Epidermal melanocyte (primary cell): ENCODE results near the gene ADK.
A peak's percentile ranks its signal among the peaks of the same experiment; 100 is the strongest.

Experiments
- DNase-seq: peaks from one replicate; pipeline ENCODE4 v3.0.0; 2011; ENCODE audit warnings: low spot score; ENCODE audit not compliant: insufficient read length

ADK gene

DNA sequence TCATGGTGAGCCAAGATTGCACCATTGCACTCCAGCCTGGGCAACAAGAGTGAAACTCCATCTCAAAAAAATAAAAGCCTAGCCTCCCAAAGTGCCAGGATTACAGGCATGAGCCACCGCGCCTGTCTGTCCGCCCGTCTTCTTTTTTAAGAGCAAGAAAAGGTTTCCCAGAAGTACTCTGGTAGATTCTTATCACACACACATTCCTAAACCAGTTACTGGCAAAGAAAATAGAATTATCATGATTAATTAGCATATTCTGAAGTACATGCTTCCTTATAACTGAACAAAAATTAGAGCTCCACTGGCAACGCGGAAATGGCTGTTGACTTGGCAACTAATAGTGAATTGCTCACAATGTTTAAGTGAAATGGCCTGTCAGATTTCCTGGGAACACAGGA, 87.0 kb downstream of the ADK start:
- no peak for DNase-seq

DNA sequence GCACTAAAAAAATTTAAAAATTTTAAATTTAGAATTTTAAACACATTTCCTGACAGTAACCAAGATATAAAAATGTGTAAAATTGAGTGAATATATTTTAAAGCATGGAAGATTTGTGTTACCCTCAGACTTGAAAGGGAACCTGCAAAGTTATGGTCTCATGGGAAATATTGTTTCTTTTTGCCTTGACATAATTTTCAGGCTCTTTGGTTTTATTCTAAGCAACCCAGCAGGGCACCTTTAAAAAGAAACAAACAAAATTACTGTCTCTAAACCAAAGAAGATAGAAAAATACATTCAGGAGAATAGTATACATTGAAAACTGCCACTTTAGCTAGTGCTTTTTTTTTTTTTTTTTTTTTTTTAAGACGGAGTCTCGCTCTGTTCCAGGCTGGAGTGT, 87.5 kb downstream of the ADK start:
- no peak for DNase-seq

- no peak for DNase-seq
Measured at GRCh38 chr10:74243067-74243466, 92.0 kb downstream of the ADK start.

DNA sequence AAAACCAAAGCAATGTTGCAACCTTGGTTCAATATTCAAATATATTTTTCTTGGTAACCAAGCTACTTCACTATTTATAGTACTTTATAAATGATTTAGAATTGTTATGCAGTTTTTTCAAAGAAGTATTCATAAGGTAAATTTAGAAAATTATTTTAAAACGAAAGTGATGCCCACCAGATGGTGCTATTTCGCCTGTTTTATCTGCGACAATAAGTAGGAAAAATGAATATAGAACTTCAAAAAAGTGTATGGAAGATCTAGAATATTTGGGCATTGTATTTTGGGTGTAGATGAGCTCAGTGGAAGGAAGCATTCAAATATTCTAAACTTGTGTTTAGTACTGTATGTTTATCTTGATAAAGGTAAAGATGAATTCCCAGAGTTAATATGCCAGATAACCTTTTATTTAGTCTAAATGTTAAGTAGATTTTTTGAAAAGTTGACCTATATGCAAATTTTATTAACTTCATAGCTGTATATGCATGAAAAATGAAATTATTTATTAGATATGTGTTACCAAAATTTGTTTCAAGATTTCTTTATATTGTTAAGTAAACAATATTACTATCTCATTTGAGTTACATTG, 93.2 kb downstream of the ADK start:
- no peak for DNase-seq

GRCh38 chr10:74244807-74245206, 93.8 kb downstream of the ADK start:
- DNase-seq: no peak

- no peak for DNase-seq
Measured at GRCh38 chr10:74246495-74246894, 95.5 kb downstream of the ADK start.

GRCh38 chr10:74249865-74250264, 98.8 kb downstream of the ADK start:
- no peak for DNase-seq

- no peak for DNase-seq
Measured at GRCh38 chr10:74255214-74255613, 104.2 kb downstream of the ADK start.

DNA sequence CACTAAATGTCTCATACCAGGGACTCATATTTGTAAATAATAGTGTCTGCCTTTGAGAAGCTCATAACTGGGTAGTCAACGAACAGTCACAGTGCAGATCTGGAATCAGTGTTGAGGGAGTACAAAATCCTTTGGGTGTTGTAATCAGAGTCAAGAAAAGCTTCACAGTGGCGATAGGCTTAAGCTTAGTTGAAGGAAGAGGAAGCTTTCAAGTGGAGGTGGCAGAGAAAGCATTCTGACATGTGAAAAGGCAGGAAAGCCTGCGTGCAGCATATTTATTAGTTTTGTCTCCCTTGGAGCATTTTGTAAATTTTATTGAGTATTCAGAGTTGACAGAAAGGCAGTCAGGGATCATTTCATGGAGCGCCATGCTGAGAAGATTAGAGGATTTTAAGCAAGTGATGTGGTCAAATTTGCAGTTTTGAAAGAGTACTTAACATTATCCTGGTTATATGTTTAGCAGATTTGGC, 104.9 kb downstream of the ADK start:
- no peak for DNase-seq

- no peak for DNase-seq
Measured at GRCh38 chr10:74262856-74263255, 111.8 kb downstream of the ADK start.

- no peak for DNase-seq
Measured at GRCh38 chr10:74263996-74264395, 113.0 kb downstream of the ADK start.

GRCh38 chr10:74272288-74272687, 121.3 kb downstream of the ADK start:
- DNase-seq: no peak

GRCh38 chr10:74275755-74276290, 124.8 kb downstream of the ADK start:
- no peak for DNase-seq

GRCh38 chr10:74276416-74276815, 125.4 kb downstream of the ADK start:
- DNase-seq: no peak

GRCh38 chr10:74282151-74282847, 131.3 kb downstream of the ADK start:
- peak; percentile 26 for DNase-seq

- no peak for DNase-seq
Measured at GRCh38 chr10:74282848-74283210, 131.8 kb downstream of the ADK start.

GRCh38 chr10:74289188-74289587, 138.2 kb downstream of the ADK start:
- DNase-seq: no peak

DNA sequence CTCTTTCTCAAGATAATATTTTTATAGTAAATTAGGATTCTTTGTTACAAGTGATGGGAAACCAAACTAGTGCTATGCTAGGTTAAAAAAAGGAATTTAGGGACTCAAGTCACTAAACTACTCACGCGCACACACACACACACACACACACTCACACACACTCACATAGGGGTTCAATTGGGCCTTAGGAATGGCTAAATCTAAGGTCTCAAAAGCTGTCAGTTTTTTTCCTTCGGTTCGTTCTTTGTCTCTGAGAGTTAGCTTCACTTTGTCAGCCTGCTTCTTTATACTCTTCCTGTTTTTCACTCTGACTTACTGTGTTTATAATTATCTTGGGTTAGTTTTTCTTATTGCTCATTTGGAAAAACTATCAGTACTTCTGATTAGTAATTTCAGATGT, 138.9 kb downstream of the ADK start:
- no peak for DNase-seq

DNA sequence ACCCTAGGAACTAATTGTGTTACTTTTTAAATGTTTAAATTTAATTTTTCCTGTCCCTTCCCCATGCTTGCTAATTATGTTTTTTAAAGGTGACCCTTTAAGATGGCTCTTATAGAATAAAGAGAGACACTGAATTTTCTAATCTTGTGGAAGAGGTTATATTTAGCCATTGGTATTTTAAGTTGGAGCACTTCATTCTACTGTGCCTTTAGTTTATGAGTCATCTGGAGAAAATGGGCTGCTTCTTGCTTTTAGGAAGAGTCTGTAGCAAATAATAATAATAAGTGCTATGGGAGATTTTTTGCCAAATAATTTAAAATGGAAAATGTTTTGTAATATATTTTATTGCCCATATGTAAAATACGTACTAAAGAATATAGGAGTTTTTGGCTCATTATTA, 139.7 kb downstream of the ADK start:
- DNase-seq: no peak

DNA sequence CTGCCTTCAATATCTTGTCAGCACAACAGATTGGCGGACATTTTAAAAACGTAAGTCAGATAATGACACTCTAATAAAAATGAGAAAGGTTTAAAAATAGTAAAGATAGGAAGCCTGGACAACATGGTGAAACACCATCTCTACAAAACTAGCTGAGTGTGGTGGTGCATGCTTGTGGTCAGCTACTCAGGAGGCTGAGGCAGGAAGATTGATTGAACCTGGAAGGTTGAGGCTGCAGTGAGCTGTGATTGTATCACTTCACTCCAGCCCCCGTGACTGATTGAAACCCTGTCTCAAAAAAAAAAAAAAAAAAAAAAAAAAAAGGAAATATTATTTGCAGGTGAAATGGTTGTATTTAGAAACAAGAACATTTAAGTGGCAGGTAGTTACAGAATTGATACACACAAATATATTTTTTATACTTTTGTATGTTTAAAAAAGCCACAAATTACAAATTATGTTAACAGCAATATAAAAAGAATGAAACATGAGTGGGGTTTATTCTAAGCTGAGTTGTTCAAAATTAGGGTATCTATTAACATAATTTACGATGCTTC, 141.9 kb downstream of the ADK start:
- DNase-seq: no peak

DNA sequence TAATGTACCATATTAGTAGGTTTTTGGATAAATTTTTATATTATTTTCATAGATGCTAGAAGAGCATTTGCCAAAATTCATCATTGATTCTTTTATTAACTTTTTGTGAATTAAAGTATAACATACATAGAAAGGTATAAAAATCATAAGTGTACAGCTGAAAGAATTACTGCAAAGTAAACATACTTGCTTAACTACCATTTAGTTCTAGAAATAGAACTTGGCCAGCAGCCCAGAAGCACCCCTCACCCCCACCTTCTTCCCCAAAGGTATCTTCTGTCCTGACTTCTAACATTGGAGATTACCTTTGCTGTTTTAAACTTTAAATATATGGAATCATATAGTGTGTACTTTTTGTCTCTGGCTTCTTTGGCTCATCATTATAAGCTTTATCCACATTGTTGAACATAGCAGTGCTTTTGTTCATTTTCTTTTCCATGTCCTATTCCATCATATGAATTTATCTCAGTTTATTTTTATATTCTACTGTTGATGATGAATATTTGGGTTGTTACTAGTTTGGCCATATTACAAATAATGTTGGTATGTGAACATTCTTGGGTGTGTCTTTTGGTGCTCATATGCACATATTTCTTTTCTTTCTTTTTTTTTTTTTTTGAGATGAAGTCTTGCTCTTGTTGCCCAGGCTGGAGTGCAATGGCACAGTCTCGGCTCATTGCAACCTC, 142.8 kb downstream of the ADK start:
- no peak for DNase-seq

DNA sequence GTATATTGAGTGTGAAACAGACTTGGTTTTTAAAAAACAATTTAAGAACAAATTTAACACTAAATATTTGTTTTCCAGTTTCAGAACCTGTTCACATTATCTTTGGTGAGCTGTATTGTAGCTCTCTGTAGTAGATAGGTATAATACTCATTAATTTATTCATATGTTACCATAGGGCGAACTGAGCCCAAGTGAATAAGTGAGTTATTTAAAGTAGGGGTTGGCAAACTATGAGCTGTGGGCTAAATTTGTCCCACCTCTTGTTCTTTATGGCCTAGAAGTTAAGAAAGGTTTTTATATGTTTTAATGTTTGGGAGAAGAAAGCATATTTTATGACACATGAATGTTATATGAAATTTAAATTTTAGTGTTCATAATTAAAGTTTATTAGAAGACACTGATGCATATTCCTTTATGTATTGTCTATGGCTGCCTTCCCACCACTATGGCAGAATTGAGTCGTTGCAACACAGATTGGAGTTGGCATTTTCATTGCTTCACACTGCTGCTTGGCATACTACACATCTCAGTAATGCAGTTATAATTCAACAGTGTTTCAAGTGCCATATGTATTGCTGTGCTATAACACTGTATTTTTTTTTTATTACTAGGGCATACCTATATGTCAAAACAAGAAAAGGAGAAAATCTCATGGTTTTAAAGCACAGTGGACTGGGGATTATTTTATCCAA, 146.5 kb downstream of the ADK start:
- no peak for DNase-seq
